ENCODE measurements around the gene NTM.

The NTM gene

GRCh38 chr11:131537748-131538147, 167.3 kb downstream of the NTM start:
- no peak overlapping the region for H3K27ac Mint-ChIP-seq
- H3K27me3 Mint-ChIP-seq: no peaks in the 10 kb centered on the region
- no peaks in the 10 kb centered on the region for H3K36me3 Mint-ChIP-seq
- no peaks in the 10 kb centered on the region for H3K4me1 Mint-ChIP-seq
- peaks cover 0 to 7% of the 10 kb centered on the region in 2 donors for H3K9me3 Mint-ChIP-seq
- no peak for ATAC-seq (replicated peaks)
- DNase-seq: no peak
- H3K4me3 Mint-ChIP-seq: no peak overlapping the region

DNA sequence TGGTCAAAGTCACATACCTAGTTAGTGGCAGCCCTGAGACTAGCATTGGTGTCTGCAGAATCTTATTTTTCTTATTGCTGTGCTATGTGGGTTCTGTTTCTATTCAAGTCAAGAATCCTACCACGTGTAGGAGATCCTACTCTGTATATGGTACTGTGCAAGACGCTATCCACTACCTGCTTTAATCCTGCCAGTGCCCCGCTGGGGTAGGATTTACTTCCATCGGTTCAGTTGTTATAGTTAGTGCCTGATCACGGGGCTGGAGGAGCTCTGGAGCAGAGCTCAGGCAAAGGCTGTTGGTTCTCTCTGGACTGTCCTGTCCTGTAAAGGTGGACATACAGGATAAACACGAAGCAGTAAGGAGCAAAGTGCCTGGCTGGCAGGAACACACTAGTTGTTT, 167.9 kb downstream of the NTM start:
- ATAC-seq (replicated peaks) (no peak), DNase-seq (no peak)
- no peak overlapping the region for H3K4me3 Mint-ChIP-seq
- no peaks in the 10 kb centered on the region for H3K27me3 Mint-ChIP-seq
- H3K36me3 Mint-ChIP-seq: no peaks in the 10 kb centered on the region
- no peaks in the 10 kb centered on the region for H3K4me1 Mint-ChIP-seq
- H3K9me3 Mint-ChIP-seq: peaks cover 0 to 7% of the 10 kb centered on the region in 2 donors
- H3K27ac Mint-ChIP-seq: no peak overlapping the region

DNA sequence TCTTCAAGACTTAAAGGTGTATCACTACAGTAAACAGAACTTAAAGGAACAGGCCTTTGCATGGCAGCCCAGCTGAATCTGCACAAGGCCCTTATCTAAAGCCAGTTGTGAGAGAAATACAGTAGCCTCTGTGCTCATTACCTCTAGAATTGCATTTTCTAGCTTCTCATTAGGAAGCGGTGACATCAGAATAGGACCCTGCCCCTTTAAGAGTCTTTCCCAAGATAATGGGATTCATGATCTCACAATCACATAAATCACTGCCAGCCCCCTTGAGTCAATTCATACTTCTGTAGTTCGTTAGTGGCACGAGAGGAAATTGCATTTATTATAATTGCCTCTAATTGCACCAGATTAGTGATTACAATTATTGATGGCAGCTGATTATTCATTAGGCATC, 170.3 kb downstream of the NTM start:
- Mint-ChIP-seq H3K4me3 (no peak overlapping the region), H3K27ac (no peak overlapping the region), H3K9me3 (peaks cover 0 to 9% of the 10 kb centered on the region in 2 donors), H3K27me3 (no peaks in the 10 kb centered on the region), H3K36me3 (no peaks in the 10 kb centered on the region), H3K4me1 (no peaks in the 10 kb centered on the region)
- ATAC-seq (replicated peaks): no peak
- no peak for DNase-seq

DNA sequence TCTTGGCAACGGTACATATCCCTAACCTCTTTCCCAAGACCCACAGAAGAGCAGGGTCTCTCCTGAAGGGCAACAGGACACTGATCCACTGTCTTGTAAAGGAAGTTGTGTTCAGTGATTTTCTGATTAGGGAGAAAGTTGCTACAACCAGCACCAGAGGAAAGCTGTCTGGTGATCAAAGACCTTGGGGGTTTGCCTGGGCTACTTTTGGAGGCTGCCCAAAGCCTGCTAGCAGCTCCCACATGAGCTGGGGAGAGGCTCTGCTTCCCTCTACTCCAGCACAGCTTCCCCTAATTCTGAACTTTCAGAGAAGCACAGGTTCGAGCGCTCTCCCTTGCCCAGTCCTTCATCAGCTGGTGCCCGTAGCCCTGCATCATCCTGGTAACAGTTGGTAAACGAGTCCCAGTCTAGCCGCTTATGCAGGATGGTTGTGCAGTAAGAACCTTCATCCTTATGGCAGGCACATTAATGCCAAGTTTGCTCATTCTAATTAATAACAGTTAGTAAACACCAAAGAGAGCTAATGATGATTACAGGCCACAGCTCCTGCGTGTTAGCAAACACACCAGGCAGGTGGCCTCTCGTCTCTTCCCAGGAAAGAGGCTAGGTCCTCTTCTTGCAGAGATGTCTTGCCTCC, 173.1 kb downstream of the NTM start:
- Mint-ChIP-seq H3K4me1 (no peaks in the 10 kb centered on the region), H3K4me3 (no peak overlapping the region), H3K27ac (no peak overlapping the region), H3K36me3 (no peaks in the 10 kb centered on the region), H3K27me3 (no peaks in the 10 kb centered on the region), H3K9me3 (peaks cover 0 to 7% of the 10 kb centered on the region in 2 donors)
- DNase-seq (no peak), ATAC-seq (replicated peaks) (no peak)

- Mint-ChIP-seq H3K36me3 (no peaks in the 10 kb centered on the region), H3K4me1 (no peaks in the 10 kb centered on the region), H3K27me3 (no peaks in the 10 kb centered on the region), H3K9me3 (peaks cover 0 to 3% of the 10 kb centered on the region in 2 donors), H3K4me3 (no peak overlapping the region), H3K27ac (no peak overlapping the region)
- ATAC-seq (replicated peaks) (no peak), DNase-seq (no peak)
These were observed 174.2 kb downstream of the NTM start for GRCh38 chr11:131544591-131544990.

DNA sequence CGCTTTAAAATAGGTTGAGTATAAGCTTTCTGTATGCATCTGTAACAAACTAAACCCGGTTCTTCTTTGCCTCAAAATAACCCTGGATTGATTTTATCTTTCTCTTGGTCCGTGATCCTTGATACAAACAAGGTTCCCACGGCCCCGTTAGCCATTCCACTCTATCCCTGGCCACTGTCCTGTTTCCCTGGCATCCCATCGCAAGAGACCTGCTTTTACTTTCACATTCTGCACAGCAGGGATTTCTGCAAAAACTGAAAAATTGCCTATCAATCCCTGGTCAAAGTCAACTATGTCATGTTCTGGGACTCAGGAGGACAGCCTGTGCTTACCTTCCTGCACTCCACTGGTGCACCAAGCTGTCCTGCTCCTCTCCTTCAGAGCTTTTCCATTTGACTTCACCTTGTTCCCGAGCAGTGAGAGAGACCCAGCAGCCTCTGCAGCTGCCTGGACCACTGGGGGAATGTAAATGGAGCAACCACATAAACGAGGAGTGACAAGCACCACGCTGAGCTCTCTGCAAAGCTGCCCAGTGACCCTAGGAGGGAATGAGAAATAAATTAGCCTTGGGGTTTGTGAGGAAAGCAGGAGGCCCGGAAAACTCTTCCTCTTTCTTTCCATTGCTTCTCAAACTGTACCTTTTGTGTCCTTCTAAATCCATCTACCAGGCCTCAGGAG, 175.9 kb downstream of the NTM start:
- Mint-ChIP-seq H3K4me3 (no peak overlapping the region), H3K36me3 (no peaks in the 10 kb centered on the region), H3K27me3 (no peaks in the 10 kb centered on the region), H3K9me3 (peaks cover 0 to 3% of the 10 kb centered on the region in 2 donors), H3K27ac (no peak overlapping the region), H3K4me1 (no peaks in the 10 kb centered on the region)
- DNase-seq: no peak
- ATAC-seq (replicated peaks): no peak

GRCh38 chr11:131549099-131549498, 178.7 kb downstream of the NTM start:
- H3K27ac Mint-ChIP-seq: no peak overlapping the region
- H3K4me3 Mint-ChIP-seq: no peak overlapping the region
- no peak for DNase-seq
- H3K27me3 Mint-ChIP-seq: no peaks in the 10 kb centered on the region
- H3K9me3 Mint-ChIP-seq: peaks cover 3 to 4% of the 10 kb centered on the region in 2 donors
- no peaks in the 10 kb centered on the region for H3K36me3 Mint-ChIP-seq
- no peak for ATAC-seq (replicated peaks)
- no peaks in the 10 kb centered on the region for H3K4me1 Mint-ChIP-seq

DNA sequence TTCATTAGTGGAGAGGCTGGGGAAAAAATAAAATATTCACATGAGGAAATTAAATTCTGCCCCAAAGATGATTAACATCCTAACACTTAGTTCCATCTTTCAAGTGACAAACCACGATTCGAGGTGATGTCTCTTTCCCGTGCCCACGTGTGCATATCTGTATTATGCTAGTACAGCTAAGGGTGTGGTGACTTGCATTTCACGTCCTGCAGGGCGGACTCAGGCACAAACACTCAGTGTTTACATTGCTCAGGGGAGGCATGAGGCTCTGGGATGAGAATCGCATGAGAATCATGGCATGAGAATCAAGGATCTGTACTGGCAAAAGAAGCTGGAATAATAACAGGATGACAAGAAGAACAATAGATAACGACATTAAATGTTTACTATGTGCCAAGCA, 179.4 kb downstream of the NTM start:
- peaks cover 3 to 4% of the 10 kb centered on the region in 2 donors for H3K9me3 Mint-ChIP-seq
- no peak overlapping the region for H3K4me3 Mint-ChIP-seq
- DNase-seq (no peak), ATAC-seq (replicated peaks) (no peak)
- no peaks in the 10 kb centered on the region for H3K27me3 Mint-ChIP-seq
- no peaks in the 10 kb centered on the region for H3K4me1 Mint-ChIP-seq
- no peaks in the 10 kb centered on the region for H3K36me3 Mint-ChIP-seq
- no peak overlapping the region for H3K27ac Mint-ChIP-seq

DNA sequence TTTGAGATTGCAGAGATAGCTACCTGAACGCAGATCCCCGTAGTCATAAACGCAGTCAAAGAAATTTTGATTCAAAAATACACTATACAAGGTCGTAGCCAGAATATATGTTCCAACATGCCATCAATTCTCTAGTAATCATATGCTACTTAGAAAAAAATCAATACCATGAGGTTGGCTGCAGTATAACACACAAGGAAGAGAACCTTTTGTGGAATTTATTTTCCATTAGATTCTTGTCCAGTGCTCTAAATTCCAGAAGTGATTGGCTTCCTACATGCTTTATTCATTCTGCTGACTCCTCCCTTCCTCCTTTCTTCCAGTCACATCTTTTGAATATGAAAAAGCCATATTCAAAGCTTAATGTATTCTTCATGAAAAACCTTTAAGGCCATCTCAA, 189.9 kb downstream of the NTM start:
- DNase-seq (no peak), ATAC-seq (replicated peaks) (no peak)
- Mint-ChIP-seq H3K4me1 (no peaks in the 10 kb centered on the region), H3K4me3 (no peak overlapping the region), H3K9me3 (peaks cover 0 to 7% of the 10 kb centered on the region in 2 donors), H3K36me3 (no peaks in the 10 kb centered on the region), H3K27me3 (no peaks in the 10 kb centered on the region), H3K27ac (no peak overlapping the region)

DNA sequence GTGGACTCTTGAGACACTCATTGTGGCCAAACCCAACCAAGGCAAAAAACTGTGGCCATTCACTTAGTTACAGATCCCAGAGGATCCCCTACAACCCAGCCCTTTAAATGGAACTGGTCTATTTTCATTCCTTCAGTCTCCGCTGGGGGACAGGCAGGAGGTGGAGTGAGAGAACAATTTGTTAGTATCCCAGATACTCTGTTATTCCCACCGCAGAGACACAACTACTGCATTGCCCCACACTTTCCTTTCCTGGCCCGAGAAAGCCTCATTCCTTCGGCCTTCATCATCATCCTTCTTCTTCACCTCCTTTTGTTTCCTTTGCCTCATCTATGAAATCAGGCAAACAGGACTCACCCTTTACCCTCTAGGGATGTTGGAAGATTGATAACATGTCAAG, 191.1 kb downstream of the NTM start:
- H3K4me1 Mint-ChIP-seq: no peaks in the 10 kb centered on the region
- no peaks in the 10 kb centered on the region for H3K27me3 Mint-ChIP-seq
- no peak for DNase-seq
- ATAC-seq (replicated peaks): no peak
- H3K27ac Mint-ChIP-seq: no peak overlapping the region
- H3K9me3 Mint-ChIP-seq: peaks cover 0 to 8% of the 10 kb centered on the region in 2 donors
- H3K36me3 Mint-ChIP-seq: no peaks in the 10 kb centered on the region
- H3K4me3 Mint-ChIP-seq: no peak overlapping the region

DNA sequence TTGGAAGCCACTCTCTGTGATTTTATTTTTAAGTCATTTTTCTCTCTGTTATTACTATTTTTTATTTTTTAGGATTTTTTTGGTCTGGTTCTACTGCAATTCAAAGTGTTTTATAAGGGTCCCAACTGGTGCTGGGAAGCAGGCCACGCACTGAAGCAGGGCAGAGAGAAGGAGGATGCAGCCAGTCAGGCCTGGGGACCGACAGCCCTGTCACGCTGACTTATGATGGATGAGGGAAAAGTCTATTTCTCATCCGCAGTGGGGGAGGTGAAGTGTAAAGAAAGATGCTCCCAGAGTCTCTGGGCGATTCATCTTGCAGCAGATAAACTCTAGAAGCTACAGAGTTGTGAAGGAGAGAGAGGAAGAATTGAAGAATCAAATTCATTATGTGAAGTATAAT, 191.6 kb downstream of the NTM start:
- Mint-ChIP-seq H3K4me1 (no peaks in the 10 kb centered on the region), H3K27ac (no peak overlapping the region), H3K9me3 (peaks cover 0 to 8% of the 10 kb centered on the region in 2 donors), H3K4me3 (no peak overlapping the region), H3K36me3 (no peaks in the 10 kb centered on the region), H3K27me3 (no peaks in the 10 kb centered on the region)
- ATAC-seq (replicated peaks) (no peak), DNase-seq (no peak)

GRCh38 chr11:131568318-131568717, 197.9 kb downstream of the NTM start:
- Mint-ChIP-seq H3K9me3 (peaks cover 0 to 3% of the 10 kb centered on the region in 2 donors), H3K36me3 (no peaks in the 10 kb centered on the region), H3K27me3 (no peaks in the 10 kb centered on the region), H3K4me3 (no peak overlapping the region), H3K27ac (no peak overlapping the region), H3K4me1 (no peaks in the 10 kb centered on the region)
- DNase-seq (no peak), ATAC-seq (replicated peaks) (no peak)

DNA sequence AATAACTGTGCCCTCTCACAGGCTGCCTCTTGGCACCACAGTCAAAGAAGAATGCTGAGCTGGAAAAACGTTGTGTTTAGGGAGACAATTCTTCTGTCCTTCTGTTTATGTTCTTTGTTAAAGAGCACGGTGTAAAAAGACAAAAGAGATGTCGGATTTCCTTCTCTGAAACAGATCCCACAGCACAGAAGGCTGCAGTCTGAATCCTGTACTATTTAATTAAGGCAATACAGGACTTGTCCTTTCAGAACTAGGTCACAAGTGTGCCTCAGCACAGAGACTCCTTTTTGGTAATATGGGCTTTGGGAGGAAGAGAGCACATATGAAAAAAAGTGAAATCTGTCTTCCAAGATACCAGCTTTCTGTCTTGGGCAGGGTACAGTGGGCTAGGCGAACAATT, 201.2 kb downstream of the NTM start:
- Mint-ChIP-seq H3K4me1 (no peaks in the 10 kb centered on the region), H3K9me3 (no peaks in the 10 kb centered on the region), H3K27ac (no peak overlapping the region), H3K27me3 (peaks cover 0 to 6% of the 10 kb centered on the region in 2 donors), H3K36me3 (no peaks in the 10 kb centered on the region), H3K4me3 (no peak overlapping the region)
- DNase-seq (no peak), ATAC-seq (replicated peaks) (no peak)

DNA sequence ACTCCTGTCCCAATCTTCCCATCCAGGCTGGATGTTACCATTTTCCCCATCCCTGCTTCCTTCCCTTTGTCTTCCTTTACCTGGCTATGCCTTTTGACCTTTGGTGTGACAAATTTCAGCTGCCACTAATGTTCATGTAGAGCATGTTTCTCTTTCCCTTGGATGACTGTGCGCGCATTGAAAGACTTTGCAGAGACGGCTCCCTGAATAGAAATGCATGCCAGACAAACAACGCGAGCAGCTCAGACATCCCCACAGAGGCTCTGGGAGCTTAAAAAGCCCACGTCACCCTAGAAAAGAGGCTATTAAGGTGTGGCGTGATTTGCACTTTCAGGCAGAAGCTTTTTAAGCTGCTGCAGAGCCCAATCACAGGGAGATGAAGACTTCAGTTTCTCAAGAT, 202.0 kb downstream of the NTM start:
- no peak for DNase-seq
- Mint-ChIP-seq H3K36me3 (no peaks in the 10 kb centered on the region), H3K4me1 (no peaks in the 10 kb centered on the region), H3K9me3 (no peaks in the 10 kb centered on the region), H3K27ac (no peak overlapping the region), H3K27me3 (peaks cover 0 to 6% of the 10 kb centered on the region in 2 donors), H3K4me3 (no peak overlapping the region)
- ATAC-seq (replicated peaks): no peak

DNA sequence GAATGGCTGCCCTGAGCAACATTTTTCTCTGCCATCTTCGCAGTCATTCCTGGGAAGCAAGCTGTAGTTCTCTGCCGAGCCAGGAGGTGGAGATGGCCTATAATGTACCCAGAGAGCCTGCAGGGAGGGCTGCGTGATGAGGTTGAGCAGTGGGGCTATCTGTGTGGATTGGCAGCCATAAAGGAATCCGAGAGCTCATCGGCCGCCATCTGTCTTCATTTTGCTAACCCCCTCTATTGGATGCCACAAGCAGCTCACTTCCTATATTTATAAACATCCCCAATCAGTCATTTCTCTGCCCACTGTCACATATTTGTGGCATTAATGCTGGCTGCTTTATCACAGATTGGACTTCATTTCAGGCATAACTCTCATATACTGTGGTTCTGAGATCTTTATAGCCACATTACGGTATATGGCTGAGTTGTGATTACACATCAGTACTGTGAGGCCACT, 209.5 kb downstream of the NTM start:
- no peaks in the 10 kb centered on the region for H3K4me1 Mint-ChIP-seq
- no peaks in the 10 kb centered on the region for H3K9me3 Mint-ChIP-seq
- peak; percentile 50 to 65 for ATAC-seq (replicated peaks)
- H3K36me3 Mint-ChIP-seq: no peaks in the 10 kb centered on the region
- DNase-seq: peak; percentile 2
- H3K4me3 Mint-ChIP-seq: no peak overlapping the region
- H3K27me3 Mint-ChIP-seq: peaks cover 0 to 6% of the 10 kb centered on the region in 2 donors
- no peak overlapping the region for H3K27ac Mint-ChIP-seq
